ENCODE measurements around the gene SFMBT1. TPM values are rescaled to one million over a fixed set of nuclear protein-coding genes. Genes with fewer than 3 reads are reported as not detected.

SFMBT1 gene
- total and polyA plus RNA-seq, 2 of the 8 experiments (the other 6 are each of a cell fraction or from before 2014, with no cell fraction given): 8.1 to 16.8 TPM

DNA sequence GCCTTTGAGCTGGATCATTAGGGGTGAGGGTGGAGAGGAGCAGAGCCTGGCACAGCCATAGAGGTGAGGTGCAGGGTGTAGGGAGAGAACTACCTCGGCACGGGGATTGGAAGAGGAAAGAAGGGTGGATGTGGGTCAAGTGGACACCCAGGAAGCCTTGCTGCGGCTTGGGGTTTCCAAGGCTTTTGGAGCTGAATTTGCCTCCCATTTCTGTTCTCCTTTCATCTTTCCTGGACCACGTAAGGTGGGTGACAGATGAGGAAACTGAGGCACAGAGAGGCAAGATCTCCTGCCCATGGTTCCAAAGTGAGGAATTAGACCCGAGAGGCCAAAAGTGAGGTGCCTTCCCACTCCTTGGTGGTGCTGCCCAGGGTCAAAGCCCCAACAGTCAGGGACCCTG lies 35.4 kb upstream of the SFMBT1 start (continued):
- TF ChIP-seq NANOG (IDR thresholded peaks at IDR 0.05; ENCODE audit: insufficient read depth, low read depth, low read length, poor library complexity, severe bottlenecking): no peak
- TF ChIP-seq, protein P1, sequence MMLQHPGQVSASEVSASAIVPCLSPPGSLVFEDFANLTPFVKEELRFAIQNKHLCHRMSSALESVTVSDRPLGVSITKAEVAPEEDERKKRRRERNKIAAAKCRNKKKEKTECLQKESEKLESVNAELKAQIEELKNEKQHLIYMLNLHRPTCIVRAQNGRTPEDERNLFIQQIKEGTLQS (IDR thresholded peaks at IDR 0.05; ENCODE audit: insufficient read depth, low read depth, low read length): no peak
- no peak for TF ChIP-seq HDAC6 (IDR thresholded peaks at IDR 0.05; ENCODE audit: low read depth, low read length)
- TF ChIP-seq PHF8 (conservative IDR thresholded peaks at IDR 0.05; ENCODE audit: low read depth, low read length): no peak
